Uterus (tissue), 4 donors: ENCODE data around the gene C1orf159. TPM values are rescaled to one million over a fixed set of nuclear protein-coding genes. Genes with fewer than 3 reads are reported as not detected.
A peak's percentile ranks its signal among the peaks of the same experiment; 100 is the strongest.

Source experiments
- DNase-seq, 2 donors: peaks; one replicate each; pipeline ENCODE4 v3.0.0-alpha.2; 2019 to 2020
- H3K27ac ChIP-seq, 2 donors: fragments of 200-600 bp; sonication (generic); 1 replicate in 1 of 2; 2 replicates in 1 of 2; pipeline ENCODE4 v1.5.1; 2016 to 2018
- H3K27me3 ChIP-seq, 2 donors: fragments of 200-600 bp; sonication (generic); one replicate each; pipeline ENCODE4 v1.5.1; 2018 to 2019; ENCODE audit warnings: control low read depth in 1 of 2
- H3K36me3 ChIP-seq, 2 donors: fragments of 200-600 bp; sonication (generic); one replicate each; pipeline ENCODE4 v1.5.1; 2019; ENCODE audit warnings: control low read depth in 1 of 2
- H3K4me1 ChIP-seq, 2 donors: fragments of 200-600 bp; sonication (generic); one replicate each; pipeline ENCODE4 v1.5.1; 2018 to 2019; ENCODE audit warnings: control low read depth in 1 of 2
- H3K4me3 ChIP-seq, 2 donors: fragments of 200-600 bp; sonication (generic); 1 replicate in 1 of 2; 2 replicates in 1 of 2; pipeline ENCODE4 v1.5.1; 2018 to 2019; ENCODE audit warnings: mild to moderate bottlenecking in 1 of 2
- H3K9me3 ChIP-seq, 2 donors: fragments of 200-600 bp; sonication (generic); one replicate each; pipeline ENCODE4 v1.5.1; 2019; ENCODE audit warnings: control low read depth in 1 of 2
- POLR2A ChIP-seq, 2 donors: fragments of 450-650 bp; IDR thresholded peaks; one replicate each; pipeline ENCODE4 v1.6.1; 2016; ENCODE audit warnings: antibody characterized with exemption in 2 of 2, mild to moderate bottlenecking in 1 of 2, moderate library complexity in 1 of 2
- intact Hi-C: fragments of 100-400 bp; cut with DNase I; formaldehyde crosslinking; loops from one replicate; pipeline ENCODE4 v1.15.1; 2023; ENCODE audit warnings: low total_unique reads
- total RNA-seq, 4 donors: library from RNA; depleted of rRNA in 3 of 4; stranded (reverse); fragments of >200 nt in 3 of 4; gene quantifications; one replicate each; pipeline versions ENCODE4 v1.1.0 to v1.2.4, GENCODE V29; 2014 to 2023
- TF ChIP-seq, protein P1 (sequence below), 4 experiments: fragments of 200-600 bp in 2 of 4; fragments of 450-650 bp in 2 of 4; sonication (generic) in 2 of 4; IDR thresholded peaks; one replicate each; pipeline ENCODE4 v1.5.1; 2016 to 2019; ENCODE audit warnings: antibody characterized with exemption in 4 of 4, mild to moderate bottlenecking in 2 of 4, moderate library complexity in 1 of 4
- donor health status: DM: yes; HTN: yes; CAD: no.

Gene C1orf159
- total RNA-seq, 4 donors from 2014 or later: 4.9 to 20.0 (median 17.9) TPM

DNA sequence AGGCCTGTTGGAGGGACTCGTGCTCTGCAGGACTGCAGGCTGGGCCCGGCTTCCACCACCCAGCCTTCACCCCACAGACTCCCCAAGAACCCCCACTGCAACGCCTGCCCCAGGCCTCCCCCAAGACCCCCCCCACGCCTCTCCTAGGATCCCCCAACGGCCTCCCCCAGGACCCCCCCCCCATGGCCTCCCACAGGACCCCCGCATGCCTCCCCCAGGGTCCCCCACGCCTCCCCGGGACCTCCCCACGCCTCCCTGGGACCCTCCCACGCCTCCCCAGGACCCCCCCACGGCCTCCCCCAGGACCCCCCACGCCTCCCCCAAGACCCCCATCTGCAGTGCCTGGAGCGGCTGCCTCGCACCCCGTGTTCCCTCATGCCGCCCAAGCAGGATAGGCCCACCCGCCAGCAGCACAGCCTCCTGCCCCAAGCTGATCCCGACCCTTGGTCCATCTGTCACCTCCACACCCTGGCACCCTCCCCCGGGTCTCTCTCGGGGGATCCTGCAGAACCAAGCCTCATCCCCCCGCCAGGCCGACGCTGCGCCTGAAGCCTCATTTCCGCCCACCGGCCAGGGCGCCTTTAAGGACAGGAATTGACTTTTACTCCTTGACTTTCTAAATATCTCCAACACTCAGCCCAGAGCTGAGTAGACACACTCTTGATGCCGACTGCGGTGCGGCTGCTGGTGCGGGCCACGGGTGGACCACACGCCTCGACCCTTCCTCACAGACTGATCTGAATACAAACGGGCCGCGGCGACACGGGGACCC is 27.7 kb downstream of the C1orf159 start:
- Histone ChIP-seq H3K4me3 (no peak overlapping the region), H3K9me3 (no peaks in the 10 kb centered on the region), H3K4me1 (no peaks in the 10 kb centered on the region), H3K27ac (no peak overlapping the region), H3K27me3 (no peaks in the 10 kb centered on the region), H3K36me3 (no peaks in the 10 kb centered on the region)
- DNase-seq: no peak
- no peak for TF ChIP-seq POLR2A (IDR thresholded peaks at IDR 0.05)
- TF ChIP-seq, protein P1, sequence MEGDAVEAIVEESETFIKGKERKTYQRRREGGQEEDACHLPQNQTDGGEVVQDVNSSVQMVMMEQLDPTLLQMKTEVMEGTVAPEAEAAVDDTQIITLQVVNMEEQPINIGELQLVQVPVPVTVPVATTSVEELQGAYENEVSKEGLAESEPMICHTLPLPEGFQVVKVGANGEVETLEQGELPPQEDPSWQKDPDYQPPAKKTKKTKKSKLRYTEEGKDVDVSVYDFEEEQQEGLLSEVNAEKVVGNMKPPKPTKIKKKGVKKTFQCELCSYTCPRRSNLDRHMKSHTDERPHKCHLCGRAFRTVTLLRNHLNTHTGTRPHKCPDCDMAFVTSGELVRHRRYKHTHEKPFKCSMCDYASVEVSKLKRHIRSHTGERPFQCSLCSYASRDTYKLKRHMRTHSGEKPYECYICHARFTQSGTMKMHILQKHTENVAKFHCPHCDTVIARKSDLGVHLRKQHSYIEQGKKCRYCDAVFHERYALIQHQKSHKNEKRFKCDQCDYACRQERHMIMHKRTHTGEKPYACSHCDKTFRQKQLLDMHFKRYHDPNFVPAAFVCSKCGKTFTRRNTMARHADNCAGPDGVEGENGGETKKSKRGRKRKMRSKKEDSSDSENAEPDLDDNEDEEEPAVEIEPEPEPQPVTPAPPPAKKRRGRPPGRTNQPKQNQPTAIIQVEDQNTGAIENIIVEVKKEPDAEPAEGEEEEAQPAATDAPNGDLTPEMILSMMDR (IDR thresholded peaks at IDR 0.05): no peak
- intact Hi-C loops: no loop called here

DNA sequence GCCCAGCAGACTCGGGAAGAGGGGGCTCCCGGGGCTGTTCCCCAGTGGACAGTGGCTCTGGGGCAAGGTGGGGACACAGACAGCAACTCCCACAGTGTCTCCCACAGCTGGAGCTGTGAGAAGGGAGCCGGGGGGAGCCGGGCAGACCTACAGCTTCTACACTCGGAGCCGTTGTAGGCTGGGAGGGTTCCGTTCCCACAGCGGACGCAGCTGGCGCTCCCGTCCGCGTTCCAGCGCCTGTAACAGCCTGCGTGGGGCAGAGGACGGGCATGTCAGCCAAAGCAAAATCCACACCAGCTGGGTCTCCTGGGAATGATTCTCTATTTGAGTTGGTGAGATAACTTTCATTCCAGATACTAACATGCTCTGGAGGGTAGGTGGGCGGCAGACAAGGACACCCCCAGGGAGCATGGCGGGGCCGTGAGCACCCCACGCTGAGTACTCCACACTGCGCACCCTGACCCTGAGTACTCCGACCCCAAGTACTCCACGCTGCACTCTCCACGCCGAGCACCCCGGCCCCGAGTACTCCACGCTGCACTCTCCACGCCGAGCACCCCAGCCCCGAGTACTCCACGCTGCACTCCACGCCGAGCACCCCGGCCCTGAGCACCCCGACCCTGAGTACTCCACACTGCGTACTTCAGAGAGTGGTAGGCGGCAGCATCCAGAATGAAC is 28.4 kb downstream of the C1orf159 start:
- DNase-seq: no peak
- intact Hi-C loops: no loop called here
- H3K27ac ChIP-seq: no peak overlapping the region
- H3K4me1 ChIP-seq: no peaks in the 10 kb centered on the region
- no peak for TF ChIP-seq POLR2A (IDR thresholded peaks at IDR 0.05)
- TF ChIP-seq, protein P1 (IDR thresholded peaks at IDR 0.05): no peak
- H3K27me3 ChIP-seq: no peaks in the 10 kb centered on the region
- no peak overlapping the region for H3K4me3 ChIP-seq
- no peaks in the 10 kb centered on the region for H3K9me3 ChIP-seq
- no peaks in the 10 kb centered on the region for H3K36me3 ChIP-seq

DNA sequence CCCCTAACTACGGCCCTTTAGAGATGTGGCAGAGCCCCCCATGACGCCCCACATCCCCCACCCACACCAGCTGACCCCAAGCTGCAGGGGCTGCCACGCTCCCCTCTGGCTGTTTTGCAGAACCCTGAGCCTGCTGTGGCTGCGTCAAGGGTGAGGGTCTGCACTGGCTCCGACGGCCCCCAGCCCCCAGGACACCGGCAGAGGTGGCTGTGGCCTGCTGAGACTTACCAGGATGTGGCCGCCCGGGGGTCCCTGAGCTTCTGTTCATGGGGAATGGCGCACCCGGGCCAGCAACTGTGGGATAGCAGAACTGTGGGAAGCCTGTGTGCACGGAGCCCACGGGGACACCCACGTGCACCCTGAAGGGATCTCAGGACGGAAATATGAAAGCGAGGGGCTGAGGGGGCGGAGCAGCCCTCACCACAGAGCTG is 29.0 kb downstream of the C1orf159 start:
- Histone ChIP-seq H3K27me3 (no peaks in the 10 kb centered on the region), H3K27ac (no peak overlapping the region), H3K36me3 (no peaks in the 10 kb centered on the region), H3K4me1 (no peaks in the 10 kb centered on the region), H3K9me3 (no peaks in the 10 kb centered on the region), H3K4me3 (no peak overlapping the region)
- TF ChIP-seq POLR2A (IDR thresholded peaks at IDR 0.05): no peak
- intact Hi-C loops: no loop called here
- DNase-seq: no peak

DNA sequence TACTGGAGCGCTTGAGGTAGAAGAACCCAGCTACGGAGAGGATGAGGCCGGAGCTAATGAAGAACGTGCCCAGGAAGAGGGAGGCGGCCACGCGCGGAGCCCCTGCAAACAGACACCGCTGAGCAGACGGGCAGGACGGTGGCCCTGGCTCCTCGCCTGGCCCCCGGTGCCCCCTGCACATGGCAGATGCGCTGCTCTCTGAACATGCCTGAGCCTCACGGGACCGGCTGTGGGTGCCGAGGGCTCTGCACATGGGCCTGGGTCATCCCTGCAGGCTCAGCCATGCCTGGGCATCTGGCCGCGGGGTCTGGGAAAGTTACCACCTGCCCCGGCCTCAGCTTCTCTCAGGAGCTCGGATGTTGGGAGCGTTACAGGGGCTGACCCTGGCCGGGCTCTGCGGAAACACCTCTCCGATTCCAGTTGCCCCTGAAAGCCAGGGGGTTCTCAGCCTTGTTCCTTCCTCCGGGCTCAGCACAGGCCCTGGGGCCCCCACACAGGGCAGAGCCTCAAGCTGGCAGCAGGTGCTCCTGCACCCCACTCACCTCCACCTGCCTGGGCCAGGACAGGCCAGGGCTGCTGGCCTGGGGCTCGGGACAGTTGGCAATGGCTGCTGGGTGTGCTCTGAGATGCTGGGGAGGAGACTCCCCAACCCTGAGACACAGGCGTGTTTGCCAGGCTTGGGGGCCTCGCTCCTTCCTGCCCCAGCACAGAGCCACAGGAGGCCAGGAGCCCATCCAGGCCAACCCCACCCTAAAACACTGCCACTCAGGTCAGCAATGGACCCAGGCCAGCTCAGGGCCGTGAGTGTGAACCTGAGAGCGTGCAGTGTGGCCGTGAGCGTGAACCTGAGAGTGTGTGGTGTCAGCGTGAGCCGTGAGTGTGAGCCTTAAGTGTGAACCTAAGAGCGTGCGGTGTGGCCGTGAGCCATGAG is 29.7 kb downstream of the C1orf159 start:
- no peak for TF ChIP-seq POLR2A (IDR thresholded peaks at IDR 0.05)
- TF ChIP-seq, protein P1 (IDR thresholded peaks at IDR 0.05): no peak
- Histone ChIP-seq H3K4me1 (no peaks in the 10 kb centered on the region), H3K27me3 (no peaks in the 10 kb centered on the region), H3K4me3 (no peak overlapping the region), H3K36me3 (no peaks in the 10 kb centered on the region), H3K9me3 (no peaks in the 10 kb centered on the region), H3K27ac (no peak overlapping the region)
- DNase-seq: peak; percentile 12
- intact Hi-C loops: no loop called here

DNA sequence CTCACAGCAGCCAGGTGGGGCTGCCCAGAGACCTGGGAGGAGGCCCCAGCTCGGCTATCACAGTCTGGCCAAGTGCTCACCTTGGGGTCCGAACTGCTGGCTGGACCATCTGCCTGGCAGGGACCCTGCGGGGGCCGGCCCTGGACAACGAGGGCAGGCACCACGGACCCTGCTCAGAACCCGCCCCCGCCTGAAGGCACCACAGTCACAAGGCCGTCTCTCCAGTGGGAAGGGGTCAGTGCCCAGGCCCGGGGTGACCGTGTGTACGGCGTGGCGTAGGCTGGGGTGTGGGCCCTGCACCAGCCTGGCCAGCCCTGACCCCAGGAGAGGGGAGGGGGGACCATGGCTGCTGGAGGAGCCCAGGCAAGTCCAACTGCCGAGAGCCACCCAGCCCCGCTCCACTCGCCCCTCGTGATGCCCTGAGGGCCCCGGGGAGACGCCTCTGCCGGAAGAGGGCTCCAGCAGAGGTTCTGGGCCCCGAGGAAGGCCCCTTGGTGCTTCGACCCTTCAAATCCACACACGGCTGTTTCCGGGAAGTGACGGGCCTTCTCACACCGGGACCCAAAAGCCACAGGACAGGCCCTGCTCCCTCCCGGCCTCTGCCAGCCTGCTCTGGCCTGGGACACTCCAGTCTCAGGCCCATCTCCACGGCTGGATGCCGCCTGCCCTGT is 30.6 kb downstream of the C1orf159 start:
- no peak overlapping the region for H3K4me3 ChIP-seq
- peaks cover 0 to 1% of the 10 kb centered on the region in 2 donors for H3K4me1 ChIP-seq
- no peaks in the 10 kb centered on the region for H3K27me3 ChIP-seq
- intact Hi-C loops: no loop called here
- TF ChIP-seq, protein P1 (IDR thresholded peaks at IDR 0.05): no peak
- TF ChIP-seq POLR2A (IDR thresholded peaks at IDR 0.05): no peak
- peak; percentile 12 to 13 for DNase-seq
- H3K36me3 ChIP-seq: no peaks in the 10 kb centered on the region
- no peaks in the 10 kb centered on the region for H3K9me3 ChIP-seq
- H3K27ac ChIP-seq: no peak overlapping the region
